Measurements from ENCODE around the gene GLT1D1.

GLT1D1 gene

GRCh38 chr12:129009833-129010622 is 156.8 kb downstream of the GLT1D1 start:
- DNase-seq = no peak

- no peak for DNase-seq
These were observed 162.9 kb downstream of the GLT1D1 start for GRCh38 chr12:129016159-129016558.

- no peak for DNase-seq
These were observed 171.8 kb downstream of the GLT1D1 start for GRCh38 chr12:129025055-129025454.

- DNase-seq = no peak
These were observed 175.6 kb downstream of the GLT1D1 start for GRCh38 chr12:129028844-129029243.
